A673 (cell line): ENCODE measurements around the gene PRRC2B.

ENCODE experiments used
- CTCF ChIP-seq: fragments of 300-800, 200-600 bp; sonication (generic); conservative IDR thresholded peaks from 2 replicates; pipeline ENCODE4 v1.5.1; 2017; ENCODE audit warnings: low read depth, mild to moderate bottlenecking, antibody characterized with exemption, low read length, moderate library complexity, mixed read lengths
- EZH2 ChIP-seq: fragments of 200-600 bp; sonication (generic); IDR thresholded peaks from 2 replicates; pipeline ENCODE4 v1.6.1; 2017; ENCODE audit warnings: borderline replicate concordance, low read depth, mild to moderate bottlenecking, mixed read lengths, antibody characterized with exemption, low read length; ENCODE audit not compliant: poor library complexity, severe bottlenecking

- TF ChIP-seq CTCF (no peak), EZH2 (no peak)
These were observed 52.4 kb downstream of the PRRC2B start for GRCh38 chr9:131446276-131446675.
